Measurements from ENCODE around the gene EPN3.

The EPN3 gene

GRCh38 chr17:50593321-50593720, 60.8 kb downstream of the EPN3 start:
- DNase-seq, result no peak
